HCT116 (cell line): ENCODE data around the gene ENPP6. TPM values are rescaled to one million over a fixed set of nuclear protein-coding genes. Genes with fewer than 3 reads are reported as not detected.

Experiments
- ATAC-seq: fragments of 200-7000 bp; cut with Tn5 transposase; 2 replicates; pipeline ENCODE4 v1.9.1; 2020; ENCODE audit warnings: mild to moderate bottlenecking, moderate library complexity
- BruUV-seq: library from RNA; stranded (reverse); fragments of 400-500 nt; replicated peaks from 2 replicates; lab custom pipeline; 2021; lab: Mats Ljungman, UMichigan
- CTCF ChIA-PET: fragments of 300-600 bp; sonication (Branson Sonifier 250); formaldehyde crosslinking; loops from one replicate; lab custom pipeline; 2021; ENCODE audit warnings: antibody characterized with exemption; lab: Charles Lee
- POLR2A ChIA-PET: fragments of 300-600, 350-600 bp; sonication (Branson Sonifier 250); formaldehyde crosslinking; loops from one replicate; lab custom pipeline; 2021; ENCODE audit warnings: antibody characterized with exemption; lab: Charles Lee
- RAD21 ChIA-PET, 2 experiments: fragments of 300-600 bp; sonication (Branson Sonifier 250); formaldehyde crosslinking; loops; one replicate each; lab custom pipeline; 2023; ENCODE audit warnings: low total read pairs in 2 of 2; ENCODE audit not compliant: uncharacterized antibody in 2 of 2, unreplicated experiment in 2 of 2, low non-redundant PET in 1 of 2; lab: Charles Lee
- DNase-seq: peaks from one replicate; pipeline ENCODE4 v3.0.0-alpha.2; 2010; ENCODE audit warnings: low read depth, low spot score
- H2AFZ ChIP-seq: fragments of 200-600 bp; shearing (Covaris generic), sonication (generic); 2 replicates; pipeline ENCODE4 v1.6.1; 2017; ENCODE audit warnings: low read depth, mixed run types, mixed read lengths, antibody characterized with exemption, low read length; ENCODE audit not compliant: poor library complexity, severe bottlenecking
- H3K27ac ChIP-seq: 2 replicates; pipeline ENCODE4 v1.5.1; 2012; ENCODE audit warnings: low read depth, low read length
- H3K27me3 ChIP-seq: fragments of 200-600 bp; sonication (generic); 2 replicates; pipeline ENCODE4 v1.6.1; 2016; ENCODE audit warnings: mixed run types, low read length, mixed read lengths; ENCODE audit not compliant: insufficient read depth
- H3K36me3 ChIP-seq, 2 experiments: fragments of 200-500 bp in 1 of 2; fragments of 200-600 bp in 1 of 2; sonication (Bioruptor generic) in 1 of 2; sonication (generic) in 1 of 2; 2 replicates each; pipeline versions ENCODE4 v1.5.1 to v1.6.1; 2014 to 2016; ENCODE audit warnings: low read length in 2 of 2, inconsistent platforms in 1 of 2, mixed read lengths in 1 of 2, mixed run types in 1 of 2; ENCODE audit not compliant: insufficient read depth in 2 of 2, control insufficient read depth in 1 of 2
- H3K4me1 ChIP-seq, 2 experiments: fragments of 200-600 bp in 1 of 2; sonication (generic) in 1 of 2; 2 replicates each; pipeline versions ENCODE4 v1.5.1 to v1.6.1; 2012 to 2017; ENCODE audit warnings: low read length in 2 of 2, inconsistent platforms in 1 of 2, mild to moderate bottlenecking in 1 of 2, mixed read lengths in 1 of 2, mixed run types in 1 of 2, moderate library complexity in 1 of 2; ENCODE audit not compliant: insufficient read depth in 2 of 2, control insufficient read depth in 1 of 2
- H3K4me2 ChIP-seq: fragments of 200-600 bp; sonication (generic); 2 replicates; pipeline ENCODE4 v1.6.1; 2017; ENCODE audit warnings: mixed run types, low read length, mixed read lengths
- H3K4me3 ChIP-seq, 2 experiments: fragments of 200-600 bp in 1 of 2; sonication (generic) in 1 of 2; replicated peaks in 1 of 2; 2 replicates each; pipeline ENCODE4 v1.5.1; 2011 to 2016; ENCODE audit warnings: low read length in 2 of 2, control low read depth in 1 of 2, low read depth in 1 of 2, mild to moderate bottlenecking in 1 of 2, mixed read lengths in 1 of 2, mixed run types in 1 of 2
- H3K79me2 ChIP-seq: fragments of 200-600 bp; sonication (generic); 2 replicates; pipeline ENCODE4 v1.6.1; 2017; ENCODE audit warnings: mild to moderate bottlenecking, mixed run types, low read length, moderate library complexity, mixed read lengths; ENCODE audit not compliant: insufficient read depth
- H3K9ac ChIP-seq: fragments of 200-600 bp; sonication (generic); 2 replicates; pipeline ENCODE4 v1.6.1; 2016; ENCODE audit warnings: low read length, mixed read lengths
- H3K9me2 ChIP-seq: fragments of 200-600 bp; sonication (generic), shearing (Covaris generic); 2 replicates; pipeline ENCODE4 v1.6.1; 2017; ENCODE audit warnings: mixed run types, mild to moderate bottlenecking, moderate library complexity; ENCODE audit not compliant: insufficient read depth
- H3K9me3 ChIP-seq, 2 experiments: fragments of 200-500 bp in 1 of 2; fragments of 200-600 bp in 1 of 2; sonication (Bioruptor generic) in 1 of 2; sonication (generic) in 1 of 2; 2 replicates each; pipeline ENCODE4 v1.6.1; 2014 to 2017; ENCODE audit warnings: low read length in 2 of 2, mixed read lengths in 2 of 2, inconsistent platforms in 1 of 2, low read depth in 1 of 2, mild to moderate bottlenecking in 1 of 2, mixed run types in 1 of 2, moderate library complexity in 1 of 2; ENCODE audit not compliant: control insufficient read depth in 1 of 2, insufficient read depth in 1 of 2
- H4K20me1 ChIP-seq: fragments of 200-600 bp; sonication (generic), shearing (Covaris generic); 2 replicates; pipeline ENCODE4 v1.6.1; 2017; ENCODE audit warnings: mixed run types, mild to moderate bottlenecking, moderate library complexity; ENCODE audit not compliant: insufficient read depth
- CBX3 ChIP-seq: IDR thresholded peaks from 2 replicates; pipeline ENCODE4 v1.6.1; 2012; ENCODE audit warnings: low read depth
- CEBPB ChIP-seq: IDR thresholded peaks from 2 replicates; pipeline ENCODE4 v1.6.1; 2012; ENCODE audit warnings: low read depth
- EGR1 ChIP-seq: IDR thresholded peaks from 2 replicates; pipeline ENCODE4 v1.6.1; 2012; ENCODE audit warnings: low read depth
- ELF1 ChIP-seq: IDR thresholded peaks from 2 replicates; pipeline ENCODE4 v1.6.1; 2012; ENCODE audit warnings: low read depth, borderline replicate concordance
- EZH2 ChIP-seq: fragments of 200-600 bp; sonication (generic); IDR thresholded peaks from 2 replicates; pipeline ENCODE4 v1.6.1; 2017; ENCODE audit warnings: antibody characterized with exemption, mixed run types
- EZH2phosphoT487 ChIP-seq: fragments of 200-600 bp; IDR thresholded peaks from 2 replicates; pipeline ENCODE4 v1.6.1; 2018; ENCODE audit warnings: antibody characterized with exemption, borderline replicate concordance
- FOSL1 ChIP-seq: IDR thresholded peaks from 2 replicates; pipeline ENCODE4 v1.6.1; 2012; ENCODE audit warnings: low read depth
- POLR2A ChIP-seq: IDR thresholded peaks from 2 replicates; pipeline ENCODE4 v1.7.0; 2011; ENCODE audit warnings: borderline replicate concordance; ENCODE audit not compliant: insufficient read depth, insufficient read length; ENCODE audit errors: extremely low read depth
- POLR2AphosphoS5 ChIP-seq: IDR thresholded peaks from 2 replicates; pipeline ENCODE4 v1.6.1; 2011; ENCODE audit warnings: mild to moderate bottlenecking, low read depth, low read length, moderate library complexity
- RAD21 ChIP-seq: IDR thresholded peaks from 2 replicates; pipeline ENCODE4 v1.6.1; 2012; ENCODE audit warnings: low read depth, mild to moderate bottlenecking
- SIN3A ChIP-seq: IDR thresholded peaks from 2 replicates; pipeline ENCODE4 v1.6.1; 2012; ENCODE audit warnings: low read depth
- SRF ChIP-seq: IDR thresholded peaks from 2 replicates; pipeline ENCODE4 v1.6.1; 2012; ENCODE audit warnings: low read depth
- ZFX ChIP-seq: fragments of 450-650 bp; IDR thresholded peaks from 2 replicates; pipeline ENCODE4 v1.6.1; 2017
- intact Hi-C: fragments of 100-400 bp; cut with micrococcal nuclease; formaldehyde crosslinking; loops from 2 replicates; pipeline ENCODE4 v1.10.0; 2022
- total RNA-seq: library from RNA; stranded (reverse); gene quantifications from one replicate; pipeline ENCODE4 v1.2.1, GENCODE V29; 2021; ENCODE audit not compliant: unreplicated experiment
- TF ChIP-seq, protein P1 (sequence below): IDR thresholded peaks from 2 replicates; pipeline ENCODE4 v1.6.1; 2012
- TF ChIP-seq, protein P2 (sequence below): IDR thresholded peaks from 2 replicates; pipeline ENCODE4 v1.6.1; 2012
- TF ChIP-seq, protein P3 (sequence below), 3 experiments: fragments of 200-600 bp in 1 of 3; sonication (generic) in 1 of 3; IDR thresholded peaks in 2 of 3; conservative IDR thresholded peaks in 1 of 3; 2 replicates each; pipeline ENCODE4 v1.5.1; 2012 to 2017; ENCODE audit warnings: low read depth in 2 of 3, low read length in 2 of 3, antibody characterized with exemption in 1 of 3, borderline replicate concordance in 1 of 3, control low read depth in 1 of 3, mild to moderate bottlenecking in 1 of 3, mixed read lengths in 1 of 3, mixed run types in 1 of 3, moderate library complexity in 1 of 3; ENCODE audit not compliant: insufficient read depth in 1 of 3

The ENPP6 gene
- total RNA-seq, 1 experiment from 2014 or later, result not detected

DNA sequence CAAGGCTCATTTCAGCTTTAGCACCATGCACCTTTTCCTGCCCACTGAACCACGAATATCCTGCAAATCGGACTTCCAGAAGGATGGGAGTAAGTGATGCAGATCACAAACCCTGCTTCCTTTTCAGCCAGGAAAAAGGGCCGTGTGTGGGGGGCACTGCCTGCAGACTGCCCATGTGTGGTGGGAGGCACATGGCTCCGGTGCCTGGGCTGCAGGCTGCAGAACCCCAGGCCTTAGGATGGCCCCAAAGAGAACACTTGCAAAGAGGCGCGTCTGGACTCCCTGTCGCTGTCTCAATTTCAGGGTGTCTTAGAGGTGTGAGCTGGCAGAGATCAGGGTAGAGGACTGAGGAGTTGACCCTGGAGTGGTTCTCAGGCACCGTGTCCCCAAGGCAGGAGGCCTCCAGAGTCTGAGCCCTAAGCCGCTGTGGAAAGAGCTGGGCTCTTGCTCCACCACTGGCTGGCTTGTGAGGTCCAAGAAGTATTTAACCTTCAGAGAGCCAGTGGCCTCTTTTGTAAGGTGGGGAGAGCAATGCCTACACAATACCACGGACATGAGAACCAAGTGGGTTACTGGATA, 97.0 kb downstream of the ENPP6 start:
- no peaks in the 10 kb centered on the region for H3K9me3 ChIP-seq
- no peak overlapping the region for H2AFZ ChIP-seq
- no peaks in the 10 kb centered on the region for H3K79me2 ChIP-seq
- DNase-seq (no peak), ATAC-seq (no peak)
- ChIA-PET RAD21 (no interaction called here), POLR2A (no interaction called here), CTCF (no interaction called here)
- no peaks in the 10 kb centered on the region for H3K36me3 ChIP-seq
- H3K9me2 ChIP-seq, result no peaks in the 10 kb centered on the region
- intact Hi-C loops, result no loop called here
- no peaks in the 10 kb centered on the region for H4K20me1 ChIP-seq
- TF ChIP-seq SRF, result no peak
- TF ChIP-seq, protein P1, sequence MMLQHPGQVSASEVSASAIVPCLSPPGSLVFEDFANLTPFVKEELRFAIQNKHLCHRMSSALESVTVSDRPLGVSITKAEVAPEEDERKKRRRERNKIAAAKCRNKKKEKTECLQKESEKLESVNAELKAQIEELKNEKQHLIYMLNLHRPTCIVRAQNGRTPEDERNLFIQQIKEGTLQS, result no peak
- TF ChIP-seq CBX3, result no peak
- TF ChIP-seq EZH2phosphoT487, result no peak
- no peak for TF ChIP-seq EGR1
- TF ChIP-seq POLR2A, result no peak
- no peak for TF ChIP-seq POLR2AphosphoS5
- TF ChIP-seq EZH2, result no peak
- TF ChIP-seq, protein P2, sequence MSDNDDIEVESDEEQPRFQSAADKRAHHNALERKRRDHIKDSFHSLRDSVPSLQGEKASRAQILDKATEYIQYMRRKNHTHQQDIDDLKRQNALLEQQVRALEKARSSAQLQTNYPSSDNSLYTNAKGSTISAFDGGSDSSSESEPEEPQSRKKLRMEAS, result no peak
- no peak for TF ChIP-seq ZFX
- TF ChIP-seq CEBPB, result no peak
- TF ChIP-seq SIN3A, result no peak
- TF ChIP-seq FOSL1, result no peak
- no peak for TF ChIP-seq RAD21
- TF ChIP-seq ELF1, result no peak
- TF ChIP-seq, protein P3, sequence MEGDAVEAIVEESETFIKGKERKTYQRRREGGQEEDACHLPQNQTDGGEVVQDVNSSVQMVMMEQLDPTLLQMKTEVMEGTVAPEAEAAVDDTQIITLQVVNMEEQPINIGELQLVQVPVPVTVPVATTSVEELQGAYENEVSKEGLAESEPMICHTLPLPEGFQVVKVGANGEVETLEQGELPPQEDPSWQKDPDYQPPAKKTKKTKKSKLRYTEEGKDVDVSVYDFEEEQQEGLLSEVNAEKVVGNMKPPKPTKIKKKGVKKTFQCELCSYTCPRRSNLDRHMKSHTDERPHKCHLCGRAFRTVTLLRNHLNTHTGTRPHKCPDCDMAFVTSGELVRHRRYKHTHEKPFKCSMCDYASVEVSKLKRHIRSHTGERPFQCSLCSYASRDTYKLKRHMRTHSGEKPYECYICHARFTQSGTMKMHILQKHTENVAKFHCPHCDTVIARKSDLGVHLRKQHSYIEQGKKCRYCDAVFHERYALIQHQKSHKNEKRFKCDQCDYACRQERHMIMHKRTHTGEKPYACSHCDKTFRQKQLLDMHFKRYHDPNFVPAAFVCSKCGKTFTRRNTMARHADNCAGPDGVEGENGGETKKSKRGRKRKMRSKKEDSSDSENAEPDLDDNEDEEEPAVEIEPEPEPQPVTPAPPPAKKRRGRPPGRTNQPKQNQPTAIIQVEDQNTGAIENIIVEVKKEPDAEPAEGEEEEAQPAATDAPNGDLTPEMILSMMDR (IDR thresholded peaks at IDR 0.05 in 2 of 3, conservative IDR thresholded peaks at IDR 0.05 in 1 of 3; ENCODE audit: borderline replicate concordance in 1 of 3, insufficient read depth in 1 of 3, low read depth in 2 of 3, low read length in 2 of 3), result no peak
- no peak overlapping the region for H3K4me2 ChIP-seq
- H3K4me3 ChIP-seq, result no peak overlapping the region
- BruUV-seq, result no TSS peak
- no peak overlapping the region for H3K27ac ChIP-seq
- no peaks in the 10 kb centered on the region for H3K27me3 ChIP-seq
- no peaks in the 10 kb centered on the region for H3K4me1 ChIP-seq
- H3K9ac ChIP-seq, result no peak overlapping the region
